Activated CD4-positive, CD25-positive, alpha-beta regulatory T cell treated with anti-CD3 and anti-CD28 coated beads, Interleukin-2, amount 50 U/mL, for 24 hours (primary cell): Measurements from ENCODE around the gene PIP4K2A.
A peak's percentile ranks its signal among the peaks of the same experiment; 100 is the strongest.

Experiments used
- ATAC-seq, 2 donors: fragments of 150-1000 bp; cut with Tn5 transposase; one replicate each; pipeline ENCODE4 v1.10.0; 2021; ENCODE audit warnings: mild to moderate bottlenecking in 1 of 2, moderate library complexity in 1 of 2

Gene PIP4K2A

DNA sequence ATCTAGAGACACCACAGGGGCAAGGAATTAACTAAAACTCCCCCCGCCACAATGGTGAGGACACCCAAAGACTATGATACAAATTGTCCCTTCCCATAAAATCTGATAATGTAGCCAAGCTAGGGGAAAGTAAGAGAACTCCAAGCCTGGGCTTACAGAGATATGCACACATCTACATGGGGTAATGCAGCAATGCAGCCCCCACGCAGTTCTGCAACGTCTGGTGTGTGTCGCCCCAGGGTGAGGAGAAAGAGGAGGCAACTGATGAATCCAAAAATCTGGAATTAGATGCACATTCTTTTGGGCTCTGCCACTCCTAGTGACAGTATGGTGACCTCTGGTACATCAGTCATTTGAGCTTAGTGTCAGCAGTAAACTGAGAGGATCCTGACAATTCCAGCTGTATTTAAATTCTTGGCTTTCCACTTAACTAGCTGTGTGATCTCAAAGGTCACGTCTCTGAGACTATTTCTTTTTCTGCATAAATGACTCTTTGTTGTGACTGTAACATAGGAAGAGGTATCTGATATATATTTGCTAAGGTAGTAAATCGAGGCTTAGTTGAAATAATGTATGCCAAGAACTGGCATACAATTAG is 51.5 kb downstream of the PIP4K2A start:
- no peak for ATAC-seq

DNA sequence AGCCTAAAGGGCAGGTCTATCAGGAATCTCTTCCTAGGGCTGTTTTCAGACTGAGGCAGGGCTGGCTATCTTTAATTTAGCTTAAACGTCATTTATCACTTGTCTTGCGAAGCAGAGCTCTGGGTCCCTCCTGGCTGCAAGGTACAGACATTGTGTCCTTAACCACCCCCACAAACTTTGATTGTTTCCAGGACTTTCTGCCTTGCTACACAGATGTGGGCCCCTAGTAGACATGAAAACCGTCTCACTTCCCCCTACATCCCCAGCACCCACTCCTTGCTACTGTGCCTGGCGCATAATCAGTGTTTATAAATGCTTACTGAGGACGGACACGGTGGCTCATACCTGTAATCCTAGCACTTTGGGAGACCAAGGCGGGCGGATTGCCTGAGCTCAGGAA is 54.5 kb downstream of the PIP4K2A start:
- ATAC-seq = no peak

DNA sequence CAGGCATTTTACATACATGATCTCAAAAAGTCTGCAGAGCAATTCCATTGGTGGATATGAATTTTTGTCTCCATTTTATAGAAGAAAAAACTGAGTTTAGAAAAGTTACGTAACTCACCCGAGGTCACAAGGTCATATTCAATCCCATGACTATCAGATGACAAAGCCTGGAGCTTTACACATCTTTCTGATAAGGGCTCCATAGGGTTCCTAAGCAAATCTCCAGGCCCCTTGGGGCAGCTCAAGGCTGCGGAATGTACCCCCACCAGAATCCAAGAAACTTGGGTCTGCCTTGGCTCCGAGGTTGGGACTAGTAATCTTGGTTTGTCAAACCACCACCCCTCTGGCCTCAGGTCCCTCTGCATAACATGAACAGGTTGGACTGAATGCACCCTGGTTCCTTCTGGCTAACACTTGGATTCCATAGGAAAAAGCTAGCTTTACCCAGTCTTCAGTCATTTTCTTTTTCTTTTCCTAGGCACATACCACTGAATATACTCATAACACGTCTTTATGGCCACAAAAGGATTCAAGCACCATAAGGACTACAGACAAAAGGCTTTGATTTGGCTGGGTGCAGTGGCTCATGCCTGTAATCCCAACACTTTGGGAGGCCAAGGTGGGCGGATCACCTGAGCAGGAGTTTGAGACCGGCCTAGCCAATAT is 55.5 kb downstream of the PIP4K2A start:
- no peak for ATAC-seq

DNA sequence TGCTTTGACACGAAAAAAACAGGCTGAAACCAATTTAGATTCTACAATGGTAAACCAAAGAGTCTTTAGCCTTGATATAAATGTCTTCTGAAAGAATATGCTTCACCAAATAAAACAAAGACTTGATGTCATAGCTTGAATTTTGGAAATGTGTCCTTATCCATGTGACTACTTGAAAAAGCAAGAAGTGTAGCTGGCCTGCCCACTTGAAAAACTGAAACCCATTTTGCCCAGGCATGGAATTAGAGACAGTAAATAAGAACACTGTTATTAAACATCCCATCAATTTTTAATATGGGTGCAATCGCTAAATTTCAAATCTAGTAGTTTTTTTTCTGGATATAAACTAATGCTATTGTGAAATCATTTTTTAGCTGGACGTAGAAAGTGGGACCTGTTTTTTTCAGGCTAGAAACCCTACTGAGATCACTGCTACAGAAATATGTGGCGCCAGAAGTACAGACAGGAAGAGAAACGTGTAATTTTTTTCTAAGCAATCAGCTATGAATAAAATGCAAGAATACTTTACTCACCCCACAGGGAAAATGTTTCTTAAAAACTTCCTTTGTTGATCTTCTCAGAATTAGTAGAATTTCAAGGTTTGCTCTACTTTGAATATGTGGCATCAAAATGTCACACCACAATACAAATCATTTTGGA is 56.7 kb downstream of the PIP4K2A start:
- ATAC-seq = no peak

DNA sequence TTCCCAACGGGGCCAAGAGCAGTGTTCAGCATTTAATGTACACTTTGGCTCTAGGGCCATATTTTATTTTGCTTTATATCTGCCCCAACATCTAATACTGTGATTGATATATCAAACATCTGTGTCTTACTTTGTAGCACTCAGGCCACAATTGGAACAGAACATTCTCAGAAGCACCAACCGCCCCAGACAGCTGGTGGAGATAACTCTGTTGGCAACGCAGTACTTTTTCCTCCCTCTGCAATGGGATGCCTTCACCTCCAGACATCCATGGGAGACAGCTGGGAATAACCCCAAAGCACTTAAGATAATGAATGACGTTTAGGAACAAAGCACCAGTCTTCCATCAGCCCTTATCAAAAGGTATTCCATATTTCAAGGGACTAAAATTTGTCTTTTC is 57.4 kb downstream of the PIP4K2A start:
- ATAC-seq = no peak

DNA sequence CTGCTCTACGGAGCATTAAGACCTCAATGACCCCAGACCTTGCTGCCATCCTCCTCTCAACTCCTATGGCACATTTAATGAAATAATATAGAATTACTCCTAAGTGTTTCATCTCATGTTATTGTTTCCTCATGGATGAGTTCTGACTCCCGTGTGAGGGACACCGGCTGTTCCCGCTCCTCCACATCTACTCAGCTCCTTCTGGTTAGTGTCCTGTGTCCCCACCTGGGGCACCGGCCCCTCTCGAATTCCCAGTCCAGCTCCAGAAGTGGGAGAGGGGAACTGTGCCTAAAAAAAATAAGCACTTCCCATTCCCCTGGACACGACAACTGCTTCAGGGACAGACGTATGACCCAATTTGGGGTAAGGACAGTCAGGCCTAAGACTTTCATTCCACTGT is 58.3 kb downstream of the PIP4K2A start:
- no peak for ATAC-seq

DNA sequence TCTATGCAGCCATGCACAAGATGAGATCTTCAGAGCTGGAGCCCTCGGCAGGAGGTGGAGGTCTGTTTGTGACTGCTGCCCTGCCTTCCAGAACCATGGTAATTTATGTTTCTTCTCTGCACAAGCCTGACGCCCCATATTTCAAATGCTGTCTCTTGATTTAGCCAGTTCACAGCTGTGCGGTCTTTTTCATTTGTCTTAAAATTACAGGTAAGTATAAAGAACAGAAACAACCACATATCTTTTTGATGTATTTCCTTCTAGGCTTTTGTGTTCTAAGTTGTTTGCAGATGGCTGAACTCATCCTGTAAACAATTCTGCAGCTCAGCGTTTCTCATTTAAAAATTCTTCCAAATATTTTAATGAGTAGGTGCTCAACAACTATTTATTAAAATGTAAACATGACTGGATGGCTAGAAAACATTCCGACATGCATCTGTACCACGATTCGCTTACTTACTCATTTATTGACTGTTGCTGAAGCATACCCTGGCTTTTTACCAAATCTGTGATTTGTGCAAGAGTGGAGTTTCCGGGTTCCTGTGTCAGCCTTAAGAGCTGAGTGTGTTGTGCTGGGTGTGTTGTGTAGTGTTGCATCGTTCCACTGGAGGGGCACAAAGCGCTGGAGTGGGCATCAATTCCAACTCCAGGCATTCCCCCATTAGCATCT is 58.9 kb downstream of the PIP4K2A start:
- ATAC-seq = peak; percentile 69 to 74

DNA sequence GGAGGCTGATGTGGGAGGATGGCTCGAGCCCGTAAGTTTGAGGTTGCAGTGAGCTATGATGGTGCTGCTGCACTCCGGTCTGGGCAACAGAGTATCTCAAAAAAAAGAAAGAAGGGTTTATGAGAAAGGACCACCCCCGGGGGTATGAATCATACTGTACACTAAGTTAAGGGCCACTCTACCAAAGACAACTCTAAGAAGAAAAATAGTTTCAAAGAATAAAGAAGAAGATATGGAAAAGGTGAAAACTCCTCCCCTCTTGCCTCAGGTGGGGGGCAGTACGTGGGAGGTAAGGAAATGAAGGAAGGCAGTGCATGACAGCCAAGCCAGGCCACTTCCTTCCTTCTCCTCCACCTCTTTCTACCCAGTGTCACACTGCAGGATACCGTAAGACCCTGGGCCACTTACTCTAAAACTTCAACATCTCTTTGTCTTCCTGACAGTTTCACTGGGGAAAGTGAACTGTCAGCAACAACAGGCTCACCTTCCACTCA is 61.3 kb downstream of the PIP4K2A start:
- ATAC-seq = peak; percentile 53 to 64

DNA sequence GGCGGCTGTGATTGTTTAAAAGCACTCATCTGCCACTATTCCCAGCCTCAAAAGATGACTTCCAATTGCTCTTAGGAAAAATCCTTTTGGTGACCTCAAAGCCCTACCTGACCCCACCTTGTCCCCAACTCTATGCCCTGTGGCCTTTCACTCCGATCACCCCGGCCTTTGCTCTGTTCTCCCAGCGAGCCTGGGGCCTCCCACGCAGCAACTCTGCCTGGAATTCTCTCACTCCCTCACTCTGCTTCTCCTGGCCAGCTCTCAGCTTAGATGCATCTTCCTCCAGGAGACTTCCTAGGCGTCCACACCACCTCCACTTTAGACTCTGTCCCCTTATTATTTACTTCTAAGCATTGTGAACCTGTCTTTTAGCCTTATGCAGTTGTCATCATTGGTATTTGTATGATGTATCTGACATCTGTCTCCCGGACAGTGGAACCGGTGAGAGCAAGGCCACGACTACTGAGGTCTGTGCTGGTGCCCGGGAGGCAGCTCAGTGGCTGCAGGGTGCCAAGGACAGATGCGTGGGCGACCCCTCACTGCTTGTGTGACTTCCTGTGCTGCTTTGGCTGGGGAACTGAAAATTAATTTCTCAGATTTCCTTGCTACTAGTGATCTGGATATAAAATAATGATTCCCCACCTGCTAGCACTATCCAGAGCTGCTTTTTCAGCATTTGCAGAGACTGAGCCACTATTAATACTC is 63.0 kb downstream of the PIP4K2A start:
- ATAC-seq = no peak

DNA sequence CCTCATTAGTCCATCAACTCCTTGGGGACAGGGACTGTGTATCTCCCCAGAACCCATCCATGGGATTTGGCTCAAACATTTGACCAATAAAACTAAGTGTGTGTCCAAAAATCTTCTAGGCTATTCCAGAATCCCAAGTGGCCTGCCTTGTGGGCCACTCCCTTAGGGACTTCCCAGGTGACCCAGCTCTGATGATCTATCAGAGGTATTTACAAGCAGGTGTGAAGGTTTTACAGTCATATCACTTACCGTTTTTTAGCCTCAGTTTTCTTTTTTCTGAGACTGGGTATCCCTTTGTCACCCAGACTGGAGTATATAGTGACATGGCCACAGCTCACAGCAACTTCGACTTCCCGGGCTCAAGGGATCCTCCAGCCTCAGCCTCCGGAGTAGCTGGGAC is 64.4 kb downstream of the PIP4K2A start:
- peak; percentile 37 to 43 for ATAC-seq

DNA sequence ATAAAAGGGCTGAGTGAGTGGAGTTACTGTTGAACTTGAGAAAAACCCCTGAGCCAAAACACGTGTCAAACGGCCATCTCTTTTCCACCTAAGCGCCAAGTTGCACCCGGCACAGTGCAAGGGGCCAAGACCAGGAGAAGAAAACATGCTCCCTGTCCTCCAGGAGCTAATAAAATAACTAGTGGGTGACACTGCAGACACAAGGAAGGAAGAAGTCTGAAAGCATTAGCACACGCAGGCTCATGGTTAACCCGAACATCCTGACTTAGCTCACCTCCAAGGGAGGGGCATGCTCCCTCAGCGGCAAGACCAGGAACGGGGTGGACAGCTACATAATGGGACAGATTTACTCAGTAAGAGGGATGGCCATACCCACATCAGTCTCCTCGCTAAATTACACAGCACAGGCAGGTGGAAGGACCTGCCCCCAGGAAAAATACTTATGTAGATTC is 65.0 kb downstream of the PIP4K2A start:
- peak; percentile 46 to 48 for ATAC-seq

DNA sequence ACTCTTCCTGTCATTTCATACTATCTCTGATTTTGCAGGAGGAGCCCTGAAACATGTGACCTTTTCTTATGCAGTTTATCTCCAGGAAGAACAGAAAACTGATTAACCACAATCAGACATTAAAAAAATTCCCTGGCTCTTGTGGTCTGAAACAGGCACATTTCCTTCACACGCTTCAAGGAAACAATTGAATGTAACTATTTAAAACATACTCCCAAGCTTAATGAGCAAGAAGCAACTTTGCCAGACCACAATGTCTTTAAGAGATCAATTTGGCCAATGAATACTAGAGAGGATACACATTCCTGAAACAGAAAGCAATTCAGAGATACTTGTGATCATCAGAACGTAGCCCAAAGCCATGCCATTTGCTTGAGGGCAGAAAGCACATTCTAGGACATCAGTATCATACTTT is 65.8 kb downstream of the PIP4K2A start:
- ATAC-seq = peak in 1 of 2 donors; percentile 11

DNA sequence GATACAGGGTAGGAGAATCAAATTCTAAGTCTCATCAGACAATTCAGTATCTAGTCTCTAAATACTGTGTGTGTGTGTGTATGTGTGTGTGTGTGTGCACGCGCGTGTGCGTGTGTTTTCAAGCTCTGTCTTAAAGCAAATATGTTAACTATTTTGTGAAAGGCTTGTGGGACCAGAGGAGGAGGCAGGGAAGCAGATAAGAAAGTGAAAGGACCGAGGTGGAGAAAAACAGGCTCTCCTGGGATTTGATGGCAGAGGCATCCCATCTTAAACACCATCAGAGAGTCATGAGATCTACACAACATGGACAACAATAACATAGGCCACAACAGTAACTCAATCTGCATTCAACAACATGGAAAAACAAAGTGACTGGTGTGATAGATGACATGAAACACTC is 67.1 kb downstream of the PIP4K2A start:
- no peak for ATAC-seq

DNA sequence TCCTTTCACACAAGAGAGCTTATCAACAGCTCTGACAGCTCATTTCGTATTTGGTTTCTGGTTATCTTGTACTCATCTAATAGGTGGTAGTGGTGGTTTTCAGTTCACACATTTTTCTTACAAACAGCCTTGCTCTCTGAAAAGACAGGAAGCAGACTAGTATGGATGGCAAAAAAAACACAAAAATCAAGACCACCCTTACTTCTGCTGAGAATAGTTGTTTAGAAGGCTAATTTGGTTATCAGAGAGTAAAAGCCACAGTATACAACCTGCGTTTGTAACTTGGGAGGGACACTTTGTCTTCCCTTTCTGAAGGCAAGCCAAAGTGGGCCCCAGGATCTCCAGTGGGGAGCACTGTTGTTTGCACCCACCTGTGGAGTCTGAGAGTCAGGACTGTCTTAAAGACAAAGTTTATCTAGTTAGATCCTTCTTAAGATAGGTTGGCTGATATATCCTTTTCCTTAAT is 68.0 kb downstream of the PIP4K2A start:
- ATAC-seq = peak; percentile 71 to 72

DNA sequence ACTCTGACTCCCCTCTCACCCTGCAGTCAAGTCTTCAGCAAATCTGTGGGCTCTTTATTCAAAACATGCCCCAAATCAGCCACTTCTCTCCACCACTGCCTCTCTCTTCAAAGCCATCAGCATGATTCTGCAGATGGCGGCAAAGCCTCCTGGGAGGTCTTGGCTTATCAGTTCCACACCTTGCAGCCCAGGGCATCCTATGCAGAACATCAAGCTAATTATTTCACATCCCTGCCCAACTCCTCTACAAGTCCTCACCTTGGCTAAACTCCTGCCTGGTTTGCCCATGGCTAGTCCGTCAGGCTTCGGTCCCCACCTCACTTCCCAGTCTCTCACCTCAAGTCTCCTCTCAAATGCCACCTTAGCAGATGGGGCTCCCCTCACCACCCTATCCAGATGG is 70.2 kb downstream of the PIP4K2A start:
- ATAC-seq = no peak

DNA sequence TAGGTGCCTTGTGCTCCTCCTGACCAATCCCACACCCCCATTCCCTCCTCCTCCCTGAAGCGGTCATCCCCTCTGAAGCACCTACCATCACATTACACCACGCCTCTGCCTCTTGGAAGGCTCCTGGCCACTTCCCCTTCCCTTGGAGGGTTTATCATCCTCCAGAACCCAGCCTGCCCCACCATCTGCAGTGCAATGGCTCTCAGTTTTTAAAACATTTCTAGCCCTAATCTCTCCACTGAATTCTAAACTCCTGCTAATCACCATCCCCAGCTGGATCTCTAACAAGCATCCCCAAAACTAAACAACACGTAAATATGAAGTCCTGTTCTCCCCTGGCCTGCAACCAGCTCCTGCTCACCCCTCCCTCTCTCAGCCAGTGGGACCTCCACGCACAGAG is 70.6 kb downstream of the PIP4K2A start:
- ATAC-seq = no peak

DNA sequence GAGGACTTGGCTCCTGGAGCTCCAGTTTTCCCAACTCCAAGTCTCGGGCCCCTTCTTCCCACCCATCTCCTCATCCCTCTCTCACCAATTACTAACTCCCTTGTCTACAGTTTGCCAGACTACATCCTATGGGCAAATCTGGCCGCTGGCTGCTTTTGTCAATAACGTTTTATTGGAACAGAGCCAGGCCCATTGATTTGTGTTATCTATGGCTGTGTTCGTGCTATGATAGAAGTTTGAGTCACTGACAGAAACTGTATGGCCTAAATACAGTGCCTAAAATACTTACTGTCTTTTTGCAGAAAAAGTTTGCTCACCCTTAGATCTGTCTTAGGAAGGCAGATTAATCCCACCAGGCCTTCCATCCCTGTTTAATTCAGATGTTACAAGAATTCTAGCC is 71.3 kb downstream of the PIP4K2A start:
- ATAC-seq = no peak

DNA sequence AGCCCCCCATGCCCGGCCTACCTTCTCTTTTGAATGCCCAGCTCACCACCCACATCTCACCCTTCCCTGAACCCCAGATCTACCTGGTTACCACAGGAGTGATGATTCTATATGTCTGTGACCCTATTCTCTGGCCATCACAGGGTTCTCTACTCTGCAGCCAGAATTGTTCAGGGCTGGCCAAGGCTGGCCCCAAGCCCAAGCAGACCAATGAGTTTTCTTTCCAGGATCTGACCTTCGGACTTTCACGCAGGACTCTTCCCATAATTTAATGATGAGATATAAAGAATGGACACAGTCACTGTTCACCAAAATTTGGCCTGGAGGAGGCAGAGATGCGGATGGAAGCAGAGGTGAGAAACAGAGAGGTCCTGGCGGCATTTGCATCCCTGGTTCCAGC is 72.6 kb downstream of the PIP4K2A start:
- no peak for ATAC-seq

DNA sequence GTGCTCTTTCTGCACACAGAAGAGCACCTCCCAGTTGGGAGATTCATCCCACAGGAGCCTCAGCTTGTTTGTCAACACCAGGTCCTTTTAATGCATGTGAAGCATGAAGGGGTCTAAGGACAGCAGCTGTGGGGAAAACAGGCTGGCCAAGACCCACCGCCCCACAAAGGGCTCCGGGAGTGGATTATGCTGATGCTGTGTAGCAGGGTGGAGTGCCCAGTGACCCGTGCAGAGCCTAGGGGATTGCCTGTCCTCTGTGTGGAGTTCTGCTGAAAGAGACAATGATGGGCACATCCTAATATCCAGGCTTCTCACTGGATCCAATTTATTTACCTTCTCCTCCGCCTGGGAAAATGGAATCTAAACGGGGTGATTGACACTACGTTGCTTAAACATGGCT is 74.0 kb downstream of the PIP4K2A start:
- ATAC-seq = no peak

DNA sequence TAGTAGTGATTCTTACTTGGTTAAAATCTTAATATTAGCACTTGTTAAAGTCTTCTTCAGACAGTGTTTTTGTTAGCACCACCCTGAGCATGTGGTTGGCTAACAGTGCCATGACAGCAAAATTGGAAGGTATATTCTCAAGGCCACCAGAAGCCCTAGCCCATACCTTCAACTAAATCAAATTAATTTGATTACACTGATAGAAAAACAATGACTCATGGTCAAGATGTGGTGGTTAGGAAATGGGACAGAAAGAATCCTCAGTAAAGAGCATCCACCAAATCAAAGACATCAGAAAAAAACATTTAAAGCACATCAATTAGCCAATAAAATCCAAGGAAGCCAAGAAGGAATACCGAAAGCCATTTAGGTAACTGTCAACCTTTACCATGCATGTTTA is 75.5 kb downstream of the PIP4K2A start:
- ATAC-seq = no peak

DNA sequence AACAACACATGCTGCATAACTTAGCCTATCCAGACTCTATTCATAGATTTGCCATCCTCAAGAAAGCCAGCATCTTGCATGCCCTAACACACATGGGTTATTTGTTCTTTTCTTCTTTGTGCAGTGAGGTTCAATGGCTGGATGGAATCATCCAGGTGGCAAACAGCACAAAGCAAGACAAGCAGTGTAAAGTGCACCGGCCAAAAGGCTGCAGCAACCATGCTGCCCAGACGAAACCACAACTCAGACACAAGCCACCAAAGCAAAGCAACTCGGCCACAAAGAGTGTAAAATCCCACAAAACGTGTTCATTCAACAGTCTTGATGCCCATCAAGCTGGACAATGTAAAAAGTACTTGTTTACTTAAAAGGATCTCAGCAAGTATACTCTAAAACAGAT is 76.9 kb downstream of the PIP4K2A start:
- ATAC-seq = no peak

DNA sequence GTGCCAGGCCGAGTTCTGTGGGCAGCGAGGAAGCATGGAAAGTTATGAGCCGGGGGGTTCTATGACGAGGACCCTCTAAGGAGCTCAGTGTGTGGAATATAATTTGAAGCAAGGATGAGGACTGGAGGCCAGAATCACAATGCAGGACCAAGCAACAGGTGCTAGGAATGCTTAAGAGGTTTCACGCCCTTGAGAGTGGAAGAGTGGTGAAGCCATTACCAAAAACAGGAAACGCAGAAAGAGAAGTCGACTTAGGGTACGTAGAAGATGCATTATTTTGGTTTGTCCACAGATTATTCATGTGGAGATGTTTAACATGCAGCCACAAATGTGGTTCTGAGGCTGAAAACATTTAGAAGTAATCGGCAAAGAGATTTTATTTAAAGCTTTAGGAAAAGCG is 78.7 kb downstream of the PIP4K2A start:
- no peak for ATAC-seq
